Measurements from ENCODE around the gene NAALADL2. TPM values are rescaled to one million over a fixed set of nuclear protein-coding genes. Genes with fewer than 3 reads are reported as not detected.

Gene NAALADL2
- total and polyA plus RNA-seq, 2 donors (not counting 1 experiment from before 2014, with no cell fraction given), result 8.8 to 11.6 TPM

GRCh38 chr3:174873832-174874657, 14.9 kb downstream of the NAALADL2 start:
- H4K20me1 ChIP-seq (ENCODE audit: control insufficient read depth, extremely low read depth, insufficient read depth, low read length), result no peaks in the 10 kb centered on the region
- H3K4me2 ChIP-seq (ENCODE audit: extremely low read depth, insufficient read depth, low read length), result no peak overlapping the region
- no peaks in the 10 kb centered on the region for H3K9me3 ChIP-seq (ENCODE audit: control insufficient read depth, insufficient read depth, low read depth, low read length)
- H3K4me3 ChIP-seq (replicated peaks in 1 of 4; ENCODE audit: control extremely low read depth in 1 of 4, insufficient read depth in 1 of 4, low read depth in 3 of 4, low read length in 4 of 4), result no peak overlapping the region
- no peaks in the 10 kb centered on the region for H3K36me3 ChIP-seq (ENCODE audit: control insufficient read depth, insufficient read depth, low read length)
- H3K4me1 ChIP-seq (ENCODE audit: control insufficient read depth, extremely low read depth, insufficient read depth, low read length), result peaks cover 2% of the 10 kb centered on the region
- DNase-seq (ENCODE audit: low read depth in 2 of 2), result no peak
- H2AFZ ChIP-seq (ENCODE audit: low read length), result no peak overlapping the region
- no peak overlapping the region for H3K9ac ChIP-seq (ENCODE audit: insufficient read depth, low read length)
- no peak for TF ChIP-seq EZH2 (IDR thresholded peaks at IDR 0.05; ENCODE audit: low read length, missing control alignments)
- H3K79me2 ChIP-seq (ENCODE audit: control insufficient read depth, insufficient read depth, low read length), result no peaks in the 10 kb centered on the region
- no peak overlapping the region for H3K27ac ChIP-seq (ENCODE audit: insufficient read depth, low read length)
- no peaks in the 10 kb centered on the region for H3K27me3 ChIP-seq (ENCODE audit: control insufficient read depth, insufficient read depth, low read length)

GRCh38 chr3:174882789-174883188, 23.7 kb downstream of the NAALADL2 start:
- no peaks in the 10 kb centered on the region for H3K79me2 ChIP-seq (ENCODE audit: control insufficient read depth, insufficient read depth, low read length)

GRCh38 chr3:174883881-174884675, 24.9 kb downstream of the NAALADL2 start:
- Histone ChIP-seq H3K4me1 (ENCODE audit: control insufficient read depth, extremely low read depth, insufficient read depth, low read length) (no peaks in the 10 kb centered on the region), H2AFZ (ENCODE audit: low read length) (no peak overlapping the region), H3K27ac (ENCODE audit: insufficient read depth, low read length) (no peak overlapping the region), H3K9me3 (ENCODE audit: control insufficient read depth, insufficient read depth, low read depth, low read length) (no peaks in the 10 kb centered on the region), H3K79me2 (ENCODE audit: control insufficient read depth, insufficient read depth, low read length) (no peaks in the 10 kb centered on the region), H3K4me3 (replicated peaks in 1 of 4; ENCODE audit: control extremely low read depth in 1 of 4, insufficient read depth in 1 of 4, low read depth in 3 of 4, low read length in 4 of 4) (no peak overlapping the region), H3K36me3 (ENCODE audit: control insufficient read depth, insufficient read depth, low read length) (no peaks in the 10 kb centered on the region), H3K27me3 (ENCODE audit: control insufficient read depth, insufficient read depth, low read length) (no peaks in the 10 kb centered on the region), H4K20me1 (ENCODE audit: control insufficient read depth, extremely low read depth, insufficient read depth, low read length) (no peaks in the 10 kb centered on the region), H3K9ac (ENCODE audit: insufficient read depth, low read length) (no peak overlapping the region), H3K4me2 (ENCODE audit: extremely low read depth, insufficient read depth, low read length) (no peak overlapping the region)
- no peak for DNase-seq (ENCODE audit: low read depth in 2 of 2)
- no peak for TF ChIP-seq EZH2 (IDR thresholded peaks at IDR 0.05; ENCODE audit: low read length, missing control alignments)
- no peak for TF ChIP-seq CTCF (conservative IDR thresholded peaks at IDR 0.05 in 1 of 2, IDR thresholded peaks at IDR 0.05 in 1 of 2; ENCODE audit: low read depth in 1 of 2, low read length in 2 of 2)

More at GRCh38 chr3:174882789-174883188, 23.7 kb downstream of the NAALADL2 start:
- no peak overlapping the region for H3K4me2 ChIP-seq (ENCODE audit: extremely low read depth, insufficient read depth, low read length)
- no peaks in the 10 kb centered on the region for H3K9me3 ChIP-seq (ENCODE audit: control insufficient read depth, insufficient read depth, low read depth, low read length)
- H3K4me3 ChIP-seq (replicated peaks in 1 of 4; ENCODE audit: control extremely low read depth in 1 of 4, insufficient read depth in 1 of 4, low read depth in 3 of 4, low read length in 4 of 4), result no peak overlapping the region
- no peaks in the 10 kb centered on the region for H3K27me3 ChIP-seq (ENCODE audit: control insufficient read depth, insufficient read depth, low read length)
- no peaks in the 10 kb centered on the region for H3K36me3 ChIP-seq (ENCODE audit: control insufficient read depth, insufficient read depth, low read length)
- no peaks in the 10 kb centered on the region for H3K4me1 ChIP-seq (ENCODE audit: control insufficient read depth, extremely low read depth, insufficient read depth, low read length)
- no peak for TF ChIP-seq CTCF (conservative IDR thresholded peaks at IDR 0.05 in 1 of 2, IDR thresholded peaks at IDR 0.05 in 1 of 2; ENCODE audit: low read depth in 1 of 2, low read length in 2 of 2)
- TF ChIP-seq EZH2 (IDR thresholded peaks at IDR 0.05; ENCODE audit: low read length, missing control alignments), result no peak
- no peaks in the 10 kb centered on the region for H4K20me1 ChIP-seq (ENCODE audit: control insufficient read depth, extremely low read depth, insufficient read depth, low read length)
- no peak overlapping the region for H3K27ac ChIP-seq (ENCODE audit: insufficient read depth, low read length)
- no peak overlapping the region for H3K9ac ChIP-seq (ENCODE audit: insufficient read depth, low read length)
- no peak overlapping the region for H2AFZ ChIP-seq (ENCODE audit: low read length)
- no peak for DNase-seq (ENCODE audit: low read depth in 2 of 2)
